Thoracic aorta (tissue), 2 donors: ENCODE measurements around the gene KRTAP10-12. TPM values are rescaled to one million over a fixed set of nuclear protein-coding genes. Genes with fewer than 3 reads are reported as not detected.

Experiments used
- ATAC-seq: fragments of 150-250 bp; one replicate; pipeline ENCODE4 v1.8.0; 2017; ENCODE audit warnings: low read depth; ENCODE audit not compliant: insufficient number of reproducible peaks, low FRiP score
- DNase-seq: peaks from one replicate; pipeline ENCODE4 v3.0.0-alpha.2; 2020; ENCODE audit warnings: low spot score
- H3K27ac ChIP-seq, 2 donors: fragments of 200-600 bp; sonication (generic); 1 replicate in 1 of 2; 2 replicates in 1 of 2; pipeline ENCODE4 v1.5.1; 2016; ENCODE audit warnings: mild to moderate bottlenecking in 2 of 2, moderate library complexity in 2 of 2
- H3K27me3 ChIP-seq: fragments of 200-600 bp; sonication (generic); replicated peaks from 2 replicates; pipeline ENCODE4 v1.6.0; 2016; ENCODE audit warnings: mild to moderate bottlenecking; ENCODE audit not compliant: insufficient read depth
- H3K36me3 ChIP-seq: fragments of 200-600 bp; sonication (generic); one replicate; pipeline ENCODE4 v1.5.1; 2016
- H3K4me1 ChIP-seq, 2 donors: fragments of 200-600 bp; sonication (generic); 1 replicate in 1 of 2; 2 replicates in 1 of 2; pipeline versions ENCODE4 v1.5.1 to v1.6.0; 2016; ENCODE audit warnings: low read depth in 2 of 2, mild to moderate bottlenecking in 1 of 2; ENCODE audit not compliant: control insufficient read depth in 1 of 2
- H3K4me3 ChIP-seq: fragments of 200-600 bp; sonication (generic); 2 replicates; pipeline ENCODE4 v1.5.1; 2016; ENCODE audit warnings: mild to moderate bottlenecking
- H3K9me3 ChIP-seq: fragments of 200-600 bp; sonication (generic); 2 replicates; pipeline ENCODE4 v1.5.1; 2016
- total RNA-seq, 2 donors: library from RNA; depleted of rRNA; stranded (reverse); fragments of >200 nt; gene quantifications; one replicate each; pipeline versions ENCODE4 v1.1.0 to v1.2.3, GENCODE V29; 2016
- TF ChIP-seq, protein P1 (sequence below): fragments of 200-600 bp; sonication (generic); IDR thresholded peaks from one replicate; pipeline ENCODE4 v1.5.1; 2019; ENCODE audit warnings: antibody characterized with exemption

The KRTAP10-12 gene
- total RNA-seq, 2 donors from 2014 or later, result not detected

DNA sequence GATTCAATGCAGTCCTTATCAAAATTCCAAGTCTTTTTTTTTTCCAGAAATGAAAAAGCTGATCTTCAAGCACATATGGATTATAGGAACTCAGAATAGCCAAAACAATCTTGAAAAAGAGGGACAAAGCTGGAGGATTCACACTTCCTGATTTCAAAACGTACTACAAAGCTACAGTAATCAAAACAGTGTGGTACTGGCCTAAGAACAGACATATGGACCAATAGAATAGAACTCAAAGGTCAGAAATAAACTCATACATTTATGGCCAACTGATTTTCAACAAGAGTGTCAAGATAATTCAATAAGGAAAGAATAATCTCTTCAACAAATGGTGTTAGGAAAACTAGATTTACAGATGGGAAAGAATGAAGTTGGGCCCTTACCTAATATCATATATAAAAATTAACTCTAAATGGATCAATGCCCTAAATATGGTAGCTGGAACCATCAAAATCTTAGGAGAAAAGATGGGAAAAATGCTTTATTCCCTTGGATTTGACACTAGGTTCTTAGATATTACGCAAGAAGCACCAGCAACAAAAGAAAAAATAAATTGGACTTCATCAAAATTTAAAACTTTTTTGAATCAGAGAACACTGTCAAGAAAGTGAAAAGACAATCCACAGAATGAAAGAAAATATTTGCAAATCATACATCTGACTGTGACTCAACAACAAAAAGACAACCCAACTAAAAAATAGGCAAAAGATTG, 4.0 kb upstream of the KRTAP10-12 start:
- Histone ChIP-seq H3K36me3 (no peaks in the 10 kb centered on the region), H3K4me3 (no peak overlapping the region), H3K27ac (no peak overlapping the region), H3K4me1 (no peaks in the 10 kb centered on the region), H3K9me3 (peaks cover 15% of the 10 kb centered on the region), H3K27me3 (no peaks in the 10 kb centered on the region)
- DNase-seq (no peak), ATAC-seq (no peak)
- TF ChIP-seq, protein P1, sequence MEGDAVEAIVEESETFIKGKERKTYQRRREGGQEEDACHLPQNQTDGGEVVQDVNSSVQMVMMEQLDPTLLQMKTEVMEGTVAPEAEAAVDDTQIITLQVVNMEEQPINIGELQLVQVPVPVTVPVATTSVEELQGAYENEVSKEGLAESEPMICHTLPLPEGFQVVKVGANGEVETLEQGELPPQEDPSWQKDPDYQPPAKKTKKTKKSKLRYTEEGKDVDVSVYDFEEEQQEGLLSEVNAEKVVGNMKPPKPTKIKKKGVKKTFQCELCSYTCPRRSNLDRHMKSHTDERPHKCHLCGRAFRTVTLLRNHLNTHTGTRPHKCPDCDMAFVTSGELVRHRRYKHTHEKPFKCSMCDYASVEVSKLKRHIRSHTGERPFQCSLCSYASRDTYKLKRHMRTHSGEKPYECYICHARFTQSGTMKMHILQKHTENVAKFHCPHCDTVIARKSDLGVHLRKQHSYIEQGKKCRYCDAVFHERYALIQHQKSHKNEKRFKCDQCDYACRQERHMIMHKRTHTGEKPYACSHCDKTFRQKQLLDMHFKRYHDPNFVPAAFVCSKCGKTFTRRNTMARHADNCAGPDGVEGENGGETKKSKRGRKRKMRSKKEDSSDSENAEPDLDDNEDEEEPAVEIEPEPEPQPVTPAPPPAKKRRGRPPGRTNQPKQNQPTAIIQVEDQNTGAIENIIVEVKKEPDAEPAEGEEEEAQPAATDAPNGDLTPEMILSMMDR, result no peak

DNA sequence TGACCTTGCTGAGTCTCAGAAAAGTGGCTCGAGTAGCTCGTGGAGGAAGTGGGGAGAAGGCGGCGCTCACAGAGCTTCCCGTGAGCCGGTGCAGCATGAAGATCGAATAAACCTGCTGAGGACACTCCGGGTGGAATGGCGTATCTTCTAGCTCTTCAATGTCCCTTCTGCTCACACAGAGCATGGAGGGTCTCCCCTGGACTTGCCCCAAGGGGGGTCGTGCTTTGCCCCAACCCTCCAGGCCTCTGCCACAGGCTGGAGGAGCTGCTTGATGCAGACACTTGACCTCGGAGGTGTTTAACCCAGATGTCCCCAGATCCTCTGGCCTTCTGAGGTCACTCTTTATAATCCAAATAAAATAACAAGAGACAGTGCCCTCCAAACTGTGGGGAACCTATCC, 2.2 kb upstream of the KRTAP10-12 start:
- no peak for DNase-seq
- H3K36me3 ChIP-seq, result no peaks in the 10 kb centered on the region
- peaks cover 15% of the 10 kb centered on the region for H3K9me3 ChIP-seq
- no peak overlapping the region for H3K27ac ChIP-seq
- TF ChIP-seq, protein P1, result no peak
- H3K4me1 ChIP-seq, result no peaks in the 10 kb centered on the region
- no peaks in the 10 kb centered on the region for H3K27me3 ChIP-seq
- H3K4me3 ChIP-seq, result no peak overlapping the region
- no peak for ATAC-seq

DNA sequence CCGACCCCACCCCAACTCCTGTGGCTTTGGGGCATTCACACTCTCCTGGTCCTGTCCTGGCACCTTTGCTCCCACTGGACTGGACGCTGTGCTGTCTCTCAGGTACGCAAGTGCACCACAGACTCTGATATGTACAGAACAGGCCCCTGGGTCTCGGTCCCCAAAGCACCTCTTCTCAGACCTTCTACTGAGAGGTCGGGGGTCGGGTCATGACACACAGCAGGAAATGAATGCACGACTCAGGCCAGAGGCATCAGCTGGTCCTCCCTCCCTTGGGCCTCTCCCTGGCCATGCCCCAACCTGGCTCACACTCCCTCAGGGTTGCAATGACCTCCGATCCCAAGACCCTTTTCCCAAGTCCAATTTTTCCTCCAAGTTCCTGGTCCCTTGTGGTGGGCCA, 1.8 kb upstream of the KRTAP10-12 start:
- H3K4me3 ChIP-seq, result no peak overlapping the region
- H3K27me3 ChIP-seq, result no peaks in the 10 kb centered on the region
- DNase-seq (no peak), ATAC-seq (no peak)
- TF ChIP-seq, protein P1, result no peak
- no peaks in the 10 kb centered on the region for H3K36me3 ChIP-seq
- no peaks in the 10 kb centered on the region for H3K4me1 ChIP-seq
- H3K9me3 ChIP-seq, result peaks cover 15% of the 10 kb centered on the region
- H3K27ac ChIP-seq, result no peak overlapping the region

DNA sequence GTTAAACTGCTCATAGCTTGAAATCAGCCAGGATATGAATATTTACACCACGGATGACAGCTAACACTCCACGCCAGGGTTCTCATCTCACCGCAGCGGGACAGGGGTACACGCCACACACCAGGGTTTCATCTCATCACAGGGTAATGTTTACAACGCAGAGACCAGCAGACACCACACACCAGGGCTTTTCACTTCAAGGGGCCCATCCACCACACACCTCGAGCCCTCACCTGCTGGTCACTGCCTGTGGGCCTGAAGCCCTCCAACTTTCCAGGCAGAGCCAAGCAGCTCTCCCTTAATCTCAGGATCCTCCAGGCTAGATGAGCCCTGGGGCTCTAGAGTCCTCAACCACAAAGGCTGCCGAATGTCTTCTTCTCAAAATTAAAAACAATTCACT, 1.3 kb upstream of the KRTAP10-12 start:
- no peaks in the 10 kb centered on the region for H3K4me1 ChIP-seq
- H3K36me3 ChIP-seq, result no peaks in the 10 kb centered on the region
- no peak overlapping the region for H3K4me3 ChIP-seq
- TF ChIP-seq, protein P1, result no peak
- H3K27ac ChIP-seq, result no peak overlapping the region
- H3K9me3 ChIP-seq, result peaks cover 15% of the 10 kb centered on the region
- H3K27me3 ChIP-seq, result no peaks in the 10 kb centered on the region
- ATAC-seq (no peak), DNase-seq (no peak)

DNA sequence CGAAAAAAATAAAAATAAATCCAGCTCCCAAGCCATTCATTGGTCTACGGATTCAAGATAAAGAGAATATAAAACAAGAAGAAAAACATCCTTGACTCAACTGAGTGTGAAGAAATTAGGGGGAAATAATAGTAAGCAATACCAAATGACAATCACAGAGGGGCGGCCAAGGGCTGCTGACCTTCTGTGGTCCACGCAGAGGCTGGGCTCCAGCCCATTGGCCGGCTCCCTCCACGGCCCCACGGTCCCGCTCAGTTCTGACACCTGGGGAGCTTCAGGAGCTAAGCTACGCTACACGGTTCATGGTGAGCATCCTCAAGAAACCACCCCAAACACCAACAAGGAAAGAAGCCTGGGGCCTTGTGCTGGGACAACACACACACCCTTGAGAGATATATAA, 400 bp upstream of the KRTAP10-12 start:
- DNase-seq (no peak), ATAC-seq (no peak)
- Histone ChIP-seq H3K27me3 (no peaks in the 10 kb centered on the region), H3K27ac (no peak overlapping the region), H3K36me3 (no peaks in the 10 kb centered on the region), H3K4me1 (no peaks in the 10 kb centered on the region), H3K4me3 (no peak overlapping the region), H3K9me3 (peaks cover 15% of the 10 kb centered on the region)
- TF ChIP-seq, protein P1, result no peak
